Right hindlimb (tissue), 1 donor: Measurements from ENCODE around the gene C6orf163.

Source experiments
- DNase-seq: peaks from one replicate; pipeline ENCODE4 v3.0.0-alpha.2; 2018

Gene C6orf163

DNA sequence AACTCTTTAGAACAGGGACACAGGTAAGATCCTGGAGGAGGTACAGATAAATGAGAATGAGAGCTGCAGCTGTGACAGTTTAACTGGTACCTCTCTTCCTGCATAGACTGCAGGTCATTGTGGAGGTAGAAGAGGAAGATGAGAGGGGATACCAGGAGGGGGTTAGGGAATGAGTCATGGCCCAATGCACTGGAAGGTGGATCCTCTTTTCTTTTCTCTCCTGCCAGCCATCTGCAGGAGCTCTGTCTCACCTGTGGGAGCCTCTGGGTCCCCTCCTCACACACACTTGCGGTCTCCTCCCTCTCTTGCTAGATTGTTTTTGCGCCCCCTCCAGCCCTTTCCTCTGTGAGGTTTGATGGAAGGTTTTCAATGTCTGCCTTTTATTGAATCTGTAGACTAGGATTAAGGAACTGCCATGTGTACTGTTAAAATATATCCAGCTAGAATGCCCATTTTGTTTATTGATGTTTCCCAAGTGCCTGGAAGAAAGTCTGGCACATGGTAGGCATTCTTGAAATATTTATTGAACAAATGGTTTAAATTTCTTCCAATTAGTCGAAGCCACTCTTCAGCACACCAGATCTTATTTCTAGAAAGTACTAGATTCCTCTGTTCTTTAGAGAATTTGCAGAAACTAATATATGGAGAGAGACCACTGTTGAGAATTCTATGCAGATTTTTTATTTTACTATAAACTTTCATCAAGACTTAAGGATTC is 13.0 kb downstream of the C6orf163 start:
- DNase-seq = no peak

- no peak for DNase-seq
Observed at GRCh38 chr6:87364602-87365252, 20.1 kb downstream of the C6orf163 start.

GRCh38 chr6:87366072-87366827 is 21.6 kb downstream of the C6orf163 start:
- DNase-seq = no peak

DNA sequence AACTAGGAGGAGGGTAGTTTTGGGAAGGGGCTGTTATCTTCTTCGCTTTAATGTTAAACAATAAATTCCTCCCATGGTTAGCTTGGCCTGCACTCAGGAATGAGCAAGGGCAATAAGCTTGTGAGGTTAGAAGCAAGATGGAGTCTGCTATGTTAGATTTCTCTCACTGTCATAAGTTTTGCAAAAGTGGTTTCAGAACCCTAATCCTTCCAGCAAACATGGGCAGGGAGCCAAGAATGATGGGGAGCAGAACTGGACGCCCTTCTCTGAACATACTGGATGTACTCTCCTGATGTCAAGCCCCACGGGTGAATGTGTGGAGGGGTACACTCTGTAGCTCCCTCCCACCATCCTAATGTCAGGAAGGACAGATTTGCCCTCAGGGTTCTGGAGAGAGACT is 22.3 kb downstream of the C6orf163 start:
- DNase-seq = no peak

DNA sequence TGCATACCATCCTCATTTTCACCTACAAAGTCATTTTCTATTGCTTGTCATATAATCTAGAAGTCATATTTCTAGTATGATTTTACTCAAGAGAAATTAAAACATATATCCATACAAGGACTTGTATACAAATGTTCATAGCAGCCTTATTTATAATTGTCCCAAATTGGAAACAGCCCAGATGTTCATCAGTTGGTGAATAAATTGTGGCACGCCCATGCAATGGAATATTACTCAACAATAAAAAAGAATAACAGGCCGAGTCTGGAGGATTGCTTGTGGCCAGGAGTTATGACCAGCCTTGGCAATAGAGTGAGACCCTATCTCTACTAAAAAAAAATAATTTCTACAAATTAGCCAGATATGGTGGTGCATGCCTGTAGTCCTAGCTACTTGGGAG is 28.8 kb downstream of the C6orf163 start:
- DNase-seq = no peak

DNA sequence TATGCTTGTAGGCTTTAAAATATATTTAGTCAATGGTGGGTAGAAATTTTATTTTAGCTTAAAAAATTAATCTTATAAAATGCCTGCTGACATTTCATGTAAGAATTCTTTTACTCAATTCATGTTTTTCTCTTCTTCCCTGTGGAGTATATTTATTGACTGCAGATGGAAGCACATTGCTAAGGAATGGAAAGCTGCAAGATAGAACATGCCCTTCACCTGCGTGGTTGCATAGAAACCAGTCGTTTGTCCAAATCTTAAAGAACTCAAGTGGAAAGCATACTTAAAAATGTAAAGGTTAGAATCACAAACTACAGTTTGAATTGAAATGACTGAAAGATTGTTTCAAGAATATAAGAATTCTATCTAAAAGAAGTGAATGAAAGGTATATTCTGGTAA is 30.7 kb downstream of the C6orf163 start:
- no peak for DNase-seq

- no peak for DNase-seq
Observed at GRCh38 chr6:87376643-87377042, 32.0 kb downstream of the C6orf163 start.

DNA sequence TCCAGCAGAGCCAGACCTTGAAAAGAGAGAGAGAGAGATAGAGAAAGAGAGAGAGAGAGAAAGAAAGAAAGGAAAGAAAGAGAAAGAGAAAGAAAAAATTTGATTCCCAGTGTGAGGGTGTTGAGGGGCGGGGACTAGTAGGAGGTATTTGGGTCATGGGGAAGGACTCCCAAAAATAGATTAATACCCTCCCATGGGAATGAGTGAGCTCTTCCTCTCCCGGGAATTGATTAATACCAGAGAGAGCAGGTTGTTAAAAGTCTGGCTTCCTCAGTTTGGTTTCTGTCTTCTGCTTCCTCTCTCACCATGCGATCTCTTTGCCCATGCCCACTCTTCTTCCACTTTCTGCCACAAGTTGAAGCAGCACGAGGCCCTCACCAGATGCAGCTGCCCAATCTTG is 34.3 kb downstream of the C6orf163 start:
- DNase-seq = no peak

GRCh38 chr6:87382861-87383260 is 38.2 kb downstream of the C6orf163 start:
- no peak for DNase-seq

- no peak for DNase-seq
Observed at GRCh38 chr6:87384038-87384437, 39.4 kb downstream of the C6orf163 start.

DNA sequence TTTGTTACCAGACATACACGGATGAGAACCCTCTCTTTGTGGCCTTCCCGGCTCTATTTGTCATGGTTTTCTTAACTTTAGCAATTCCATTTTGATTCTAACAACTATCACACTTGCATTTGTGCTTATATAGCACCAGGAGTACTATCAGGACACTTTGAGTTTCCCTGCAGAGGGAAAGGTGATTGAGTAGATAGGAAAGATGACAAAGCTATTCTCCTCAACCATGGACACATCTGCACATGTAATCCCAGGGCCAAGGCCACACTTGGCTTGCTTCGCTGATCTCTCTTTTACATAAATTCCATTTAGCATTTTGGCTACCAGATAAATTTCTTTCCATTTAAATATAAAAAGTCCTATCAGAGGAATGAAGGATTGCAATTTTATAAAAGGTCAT is 39.8 kb downstream of the C6orf163 start:
- DNase-seq = no peak

GRCh38 chr6:87391334-87391733 is 46.7 kb downstream of the C6orf163 start:
- no peak for DNase-seq

GRCh38 chr6:87393026-87393622 is 48.5 kb downstream of the C6orf163 start:
- DNase-seq = peak; percentile 32

DNA sequence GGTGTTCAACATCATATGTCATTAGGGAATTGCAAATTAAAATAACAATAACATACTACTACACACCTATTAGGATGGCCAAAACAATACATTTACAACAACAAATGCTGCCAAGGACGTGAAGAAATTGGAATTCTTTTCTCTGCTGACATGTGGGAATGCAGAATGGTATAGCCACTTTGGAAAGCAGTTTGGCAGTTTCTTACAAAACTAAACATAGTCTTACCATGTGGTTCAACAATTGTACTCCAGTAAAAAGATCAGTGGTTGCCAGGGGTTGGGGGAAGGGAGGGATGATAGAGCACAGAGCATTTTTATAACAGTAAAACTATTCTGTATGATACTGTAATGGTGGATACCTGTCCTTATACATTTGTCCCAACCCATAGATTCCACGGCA is 50.8 kb downstream of the C6orf163 start:
- DNase-seq = no peak

DNA sequence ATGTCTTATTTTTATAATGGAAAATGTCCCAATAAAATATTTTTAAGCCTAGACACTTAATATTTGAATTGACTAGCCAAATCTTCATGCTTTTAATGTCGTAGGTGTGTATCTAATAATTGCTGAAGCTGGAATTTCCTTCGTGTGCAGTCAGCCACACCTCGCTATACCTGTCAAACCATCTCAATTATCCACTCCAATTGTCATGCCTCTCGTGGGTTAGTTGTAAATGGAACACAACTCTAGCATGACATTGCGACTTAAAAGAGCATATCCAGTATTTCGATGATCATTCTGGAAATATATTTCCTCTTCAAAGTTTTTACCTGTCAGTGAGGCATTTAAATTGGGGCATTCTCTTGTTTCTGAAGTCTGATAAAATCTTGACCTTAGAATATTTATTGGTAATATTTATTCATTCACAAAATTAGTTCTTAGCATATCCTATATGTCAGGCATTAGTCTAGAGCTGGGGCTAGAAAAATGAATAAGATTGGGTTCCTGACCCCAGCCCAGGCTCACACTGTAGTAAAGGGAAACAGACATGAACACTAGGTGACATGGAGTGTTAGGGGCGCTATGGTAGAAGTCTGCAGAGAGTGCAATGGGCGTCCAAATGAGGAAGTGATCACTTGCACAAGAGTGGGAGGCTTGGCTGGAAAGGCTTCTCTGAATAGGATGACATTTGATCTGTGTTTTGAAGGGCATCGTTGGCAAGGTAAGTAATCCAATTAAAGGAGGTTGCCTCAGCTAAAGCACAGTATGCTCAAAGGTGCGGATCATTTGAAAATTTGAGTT is 52.2 kb downstream of the C6orf163 start:
- no peak for DNase-seq

DNA sequence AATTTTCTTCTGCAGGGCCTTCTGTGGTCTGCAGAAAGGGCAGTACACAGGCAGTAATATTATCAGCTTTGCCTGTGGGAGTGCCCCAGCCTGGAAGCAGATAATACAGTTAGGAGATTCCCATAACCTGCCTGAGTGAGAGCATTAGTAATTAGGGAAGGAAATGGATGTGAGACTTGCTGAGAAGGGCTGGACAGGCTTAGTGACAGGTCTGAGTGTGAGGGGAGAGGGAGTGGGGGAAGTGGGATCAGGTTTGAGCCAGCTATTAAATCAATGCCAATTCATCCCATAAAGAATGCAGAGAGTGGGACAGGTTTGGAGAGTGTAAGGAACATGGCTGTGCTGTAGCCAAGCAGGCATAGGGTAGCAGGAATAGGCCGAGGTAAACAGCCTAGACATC is 53.0 kb downstream of the C6orf163 start:
- no peak for DNase-seq

- DNase-seq = no peak
Observed at GRCh38 chr6:87401832-87402231, 57.2 kb downstream of the C6orf163 start.

DNA sequence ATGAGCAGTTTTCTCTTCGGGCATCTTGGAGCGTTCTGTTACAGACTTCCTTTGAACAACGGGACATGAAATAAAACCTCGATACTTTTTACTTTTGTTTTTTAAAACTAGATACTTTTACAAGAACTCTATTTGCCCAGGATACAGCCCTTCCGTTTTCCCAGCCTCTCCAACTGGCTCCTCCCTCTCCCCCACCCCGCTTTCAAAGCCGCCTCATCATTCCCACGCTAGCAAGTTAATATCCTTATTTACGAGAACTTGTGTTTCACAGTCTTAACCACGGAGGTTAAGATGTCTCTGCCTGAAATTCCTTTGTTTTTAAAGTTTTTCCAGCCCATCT is 62.9 kb downstream of the C6orf163 start:
- DNase-seq = no peak

DNA sequence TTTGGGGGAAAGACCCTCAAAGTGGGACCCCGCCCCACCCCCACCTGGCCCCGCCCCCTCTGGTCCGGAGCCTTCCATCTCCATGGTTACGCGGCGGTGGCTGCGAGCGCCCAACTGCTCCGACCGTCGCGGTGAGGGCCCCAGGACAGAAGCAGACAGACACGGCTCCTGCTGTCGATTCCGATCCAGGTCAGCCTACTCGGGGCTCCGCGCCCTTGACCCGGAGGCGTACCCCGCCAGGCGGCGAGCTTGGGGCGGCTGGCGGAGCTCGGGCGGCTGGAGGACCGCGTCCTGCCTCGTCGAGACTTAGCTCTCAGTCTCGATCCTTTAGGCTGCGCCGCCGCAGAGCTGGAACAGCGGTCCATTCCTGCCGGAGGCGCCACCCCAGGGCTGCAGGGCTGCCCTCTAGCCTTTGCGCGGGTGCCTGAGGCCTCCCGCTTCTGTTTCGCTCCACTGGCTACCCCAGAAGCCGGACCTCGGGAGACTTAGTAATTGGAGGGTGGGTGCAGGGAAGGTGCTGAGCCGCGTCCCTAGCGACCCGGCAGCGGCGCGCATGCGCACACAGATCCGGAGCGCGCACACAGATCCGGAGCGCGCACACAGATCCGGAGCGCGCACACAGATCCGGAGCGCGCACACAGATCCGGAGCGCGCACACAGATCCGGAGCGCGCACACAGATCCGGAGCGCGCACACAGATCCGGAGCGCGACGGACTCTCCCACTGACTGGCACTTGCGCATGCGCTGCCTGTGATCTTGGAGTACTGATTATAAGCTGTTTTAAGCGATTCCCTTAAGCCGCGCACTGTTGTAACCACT is 63.5 kb downstream of the C6orf163 start, which contains the start of gene CFAP206:
Gene CFAP206 (plus strand): TSS at position 72 of the 820 bp plus-strand sequence. CDS start 1,868 bp downstream, outside the sequence.
- peak; percentile 90 for DNase-seq

GRCh38 chr6:87408721-87409155 is 64.1 kb downstream of the C6orf163 start:
- no peak for DNase-seq
